HepG2 (cell line): ENCODE data around the gene NAPEPLD. TPM values are rescaled to one million over a fixed set of nuclear protein-coding genes. Genes with fewer than 3 reads are reported as not detected.

ENCODE experiments used
- BRD4 ChIP-seq: sonication (generic); formaldehyde crosslinking; IDR thresholded peaks from 2 replicates; pipeline ENCODE4 v1.4.0; 2020; ENCODE audit warnings: missing genetic modification reagents
- FOXO1 ChIP-seq: sonication (generic); formaldehyde crosslinking; IDR thresholded peaks from 2 replicates; pipeline ENCODE4 v1.4.0; 2020; ENCODE audit warnings: missing genetic modification reagents
- GATAD2A ChIP-seq: IDR thresholded peaks from 2 replicates; pipeline ENCODE4 v1.6.1; 2016
- GFI1 ChIP-seq: sonication (generic); formaldehyde crosslinking; IDR thresholded peaks from 2 replicates; pipeline ENCODE4 v1.5.0; 2020; ENCODE audit warnings: missing genetic modification reagents, mild to moderate bottlenecking, borderline replicate concordance
- HDAC6 ChIP-seq: fragments of 200-600 bp; sonication (generic); IDR thresholded peaks from 2 replicates; pipeline ENCODE4 v1.7.0; 2017; ENCODE audit warnings: mild to moderate bottlenecking, antibody characterized with exemption, low read length, low read depth
- HNF4A ChIP-seq: sonication (generic); formaldehyde crosslinking; IDR thresholded peaks from 2 replicates; pipeline ENCODE4 v1.4.0; 2020; ENCODE audit warnings: missing genetic modification reagents
- IRF2 ChIP-seq: IDR thresholded peaks from 2 replicates; pipeline ENCODE4 v1.6.1; 2018; ENCODE audit warnings: missing genetic modification reagents, missing compliant biosample characterization
- JARID2 ChIP-seq: sonication (generic); formaldehyde crosslinking; IDR thresholded peaks from 2 replicates; pipeline ENCODE4 v1.8.1; 2023; ENCODE audit warnings: missing genetic modification reagents, inconsistent platforms; ENCODE audit not compliant: insufficient replicate concordance
- LRRFIP1 ChIP-seq: sonication (generic); formaldehyde crosslinking; conservative IDR thresholded peaks from 2 replicates; pipeline ENCODE4 v1.4.0; 2020; ENCODE audit warnings: missing genetic modification reagents
- MEF2D ChIP-seq: sonication (generic); formaldehyde crosslinking; IDR thresholded peaks from 2 replicates; pipeline ENCODE4 v1.5.1; 2020; ENCODE audit warnings: mild to moderate bottlenecking, missing genetic modification reagents
- MEIS2 ChIP-seq: sonication (generic); formaldehyde crosslinking; IDR thresholded peaks from 2 replicates; pipeline ENCODE4 v1.9.0; 2021; ENCODE audit warnings: mild to moderate bottlenecking, missing genetic modification reagents
- NR2F2 ChIP-seq: IDR thresholded peaks from 2 replicates; pipeline ENCODE4 v1.6.1; 2012; ENCODE audit warnings: low read depth, inconsistent platforms, borderline replicate concordance
- POLR2AphosphoS2 ChIP-seq: IDR thresholded peaks from 2 replicates; pipeline ENCODE4 v1.6.1; 2011; ENCODE audit warnings: low read depth, low read length, improper control_type of control experiment
- RXRA ChIP-seq: sonication (generic); formaldehyde crosslinking; IDR thresholded peaks from 2 replicates; pipeline ENCODE4 v1.5.1; 2020; ENCODE audit warnings: missing genetic modification reagents
- SIN3A ChIP-seq: IDR thresholded peaks from 2 replicates; pipeline ENCODE4 v1.6.1; 2011; ENCODE audit warnings: low read depth, mild to moderate bottlenecking, control low read depth, low read length, borderline replicate concordance
- SKI ChIP-seq: fragments of 450-650 bp; IDR thresholded peaks from one replicate; pipeline ENCODE4 v1.6.1; 2018; ENCODE audit warnings: mild to moderate bottlenecking; ENCODE audit not compliant: partially characterized antibody
- SRSF4 ChIP-seq: fragments of 200-400 bp; formaldehyde crosslinking; IDR thresholded peaks from one replicate; pipeline ENCODE4 v1.6.1; 2018; ENCODE audit warnings: mild to moderate bottlenecking, low read depth, low read length, moderate library complexity; ENCODE audit not compliant: poor library complexity, severe bottlenecking
- ZNF205 ChIP-seq: IDR thresholded peaks from 2 replicates; pipeline ENCODE4 v1.6.1; 2018; ENCODE audit warnings: missing biosample characterization, missing genetic modification reagents
- ZNF207 ChIP-seq: fragments of 450-650 bp; IDR thresholded peaks from 2 replicates; pipeline ENCODE4 v1.6.1; 2016; ENCODE audit warnings: antibody characterized with exemption, borderline replicate concordance
- ZNF562 ChIP-seq: sonication (generic); formaldehyde crosslinking; IDR thresholded peaks from 2 replicates; pipeline ENCODE4 v1.8.0; 2022; ENCODE audit warnings: missing genetic modification reagents, borderline replicate concordance
- ZNF574 ChIP-seq: sonication (generic); formaldehyde crosslinking; IDR thresholded peaks from 2 replicates; pipeline ENCODE4 v1.4.0; 2020; ENCODE audit warnings: missing genetic modification reagents
- ZNF589 ChIP-seq: sonication (generic); formaldehyde crosslinking; conservative IDR thresholded peaks from 2 replicates; pipeline ENCODE4 v1.8.0; 2022; ENCODE audit warnings: mild to moderate bottlenecking, moderate library complexity, missing genetic modification reagents
- polyA plus RNA-seq, 8 experiments: library from polyadenylated mRNA; depleted of rRNA in 3 of 8; stranded (reverse) in 7 of 8; unstranded in 1 of 8; fragments of >200 nt; fragmentation: Illumina TruSeq in 4 of 8; extraction: Trizol in 4 of 8; gene quantifications; 2 replicates each; pipeline versions ENCODE4 v1.2.1 to v1.2.3, GENCODE V29; 2011 to 2016; ENCODE audit warnings: low read depth in 4 of 8, missing spikeins in 1 of 8, mixed read lengths in 1 of 8; ENCODE audit not compliant: insufficient read depth in 1 of 8
- total RNA-seq, 5 experiments: library from RNA; depleted of rRNA; stranded (reverse); fragments of >200 nt; fragmentation: Illumina TruSeq; extraction: Trizol; gene quantifications; 2 replicates each; pipeline ENCODE4 v1.2.3, GENCODE V29; 2016; ENCODE audit warnings: low read depth in 1 of 5

The NAPEPLD gene
- total and polyA plus RNA-seq, 2 of the 13 experiments (the other 11 are each of a cell fraction or from before 2014, with no cell fraction given) = 3.4 to 5.6 TPM

DNA sequence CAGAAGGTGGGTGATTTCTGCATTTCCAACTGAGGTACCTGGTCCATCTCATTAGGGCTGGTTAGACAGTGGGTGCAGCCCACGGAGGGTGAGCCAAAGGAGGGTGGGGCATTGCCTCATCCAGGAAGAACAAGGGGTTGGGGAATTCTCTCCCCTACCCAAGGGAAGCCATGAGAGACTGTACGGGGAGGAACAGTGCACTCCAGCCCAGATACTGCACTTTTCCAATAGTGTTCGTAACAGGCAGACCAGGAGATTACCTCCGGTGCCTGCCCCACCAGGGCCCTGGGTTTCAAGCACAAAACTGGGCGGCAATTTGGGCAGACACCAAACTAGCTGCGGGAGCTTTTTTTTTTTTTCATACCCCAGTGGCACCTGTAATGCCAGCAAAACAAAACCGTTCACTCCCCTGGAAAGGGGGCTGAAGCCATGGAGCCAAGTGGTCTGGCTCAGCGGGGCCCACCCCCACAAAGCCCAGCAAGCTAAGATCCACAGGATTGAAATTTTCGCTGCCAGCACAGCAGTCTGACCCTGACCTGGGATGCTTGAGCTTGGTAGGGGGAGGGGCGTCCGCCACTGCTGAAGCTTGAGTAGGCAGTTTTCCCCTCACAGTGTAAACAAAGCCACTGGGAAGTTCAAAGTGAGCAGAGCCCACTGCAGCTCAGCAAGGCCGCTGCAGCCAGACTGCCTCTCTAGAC, 42.7 kb downstream of the NAPEPLD start (continued):
- no peak for TF ChIP-seq JARID2 (CRISPR knock-in tag)
- no peak for TF ChIP-seq ZNF207
- TF ChIP-seq POLR2AphosphoS2 = no peak
- TF ChIP-seq ZNF589 = peak; percentile 44; the same call in 1 of the 2 replicates
- TF ChIP-seq ZNF562 (CRISPR knock-in tag) = no peak
- TF ChIP-seq MEIS2 (CRISPR knock-in tag) = no peak
- TF ChIP-seq LRRFIP1 (CRISPR knock-in tag) = no peak
- TF ChIP-seq GFI1 (CRISPR knock-in tag) = 0 out of 2 replicates have a peak, but pooled peaks have one; percentile 13
- TF ChIP-seq BRD4 = no peak
- peak; percentile 91 for TF ChIP-seq RXRA (CRISPR knock-in tag)
- no peak; the same call in 1 of the 2 replicates for TF ChIP-seq MEF2D
- peak; percentile 66 for TF ChIP-seq GATAD2A (CRISPR knock-in tag)
- no peak for TF ChIP-seq SRSF4
- TF ChIP-seq SIN3A = no peak
- TF ChIP-seq ZNF574 (CRISPR knock-in tag) = peak; percentile 41; the same call in 1 of the 2 replicates
- TF ChIP-seq HDAC6 = no peak
- TF ChIP-seq ZNF205 (CRISPR knock-in tag) = peak; percentile 35; the same call in 1 of the 2 replicates
- peak; percentile 65 for TF ChIP-seq HNF4A
- peak; percentile 59 for TF ChIP-seq SKI
- peak; percentile 65 for TF ChIP-seq FOXO1 (CRISPR knock-in tag)
- TF ChIP-seq NR2F2 = peak; percentile 48
- peak; percentile 49; the same call in 1 of the 2 replicates for TF ChIP-seq IRF2 (CRISPR knock-in tag)
